GM12891 (cell line): ENCODE data around the gene SMPD3.

Source experiments
- DNase-seq: peaks from one replicate; pipeline ENCODE4 v3.0.0; 2011; ENCODE audit warnings: low spot score; ENCODE audit not compliant: insufficient read length
- FAIRE-seq: peaks from 2 replicates; lab custom pipeline; 2011; peaks lifted over from hg19 to GRCh38; lab: Jason Lieb, UNC
- PAX5 ChIP-seq: IDR thresholded peaks from 2 replicates; pipeline ENCODE4 v1.6.1; 2011; ENCODE audit warnings: low read length, moderate library complexity, mild to moderate bottlenecking; ENCODE audit not compliant: insufficient read depth, severe bottlenecking
- POLR2A ChIP-seq: IDR thresholded peaks from 2 replicates; pipeline ENCODE4 v1.6.1; 2011; ENCODE audit warnings: low read depth, low read length, control low read depth
- POLR2AphosphoS5 ChIP-seq: IDR thresholded peaks from 2 replicates; pipeline ENCODE4 v1.6.1; 2011; ENCODE audit warnings: low read depth, low read length, control low read depth
- POU2F2 ChIP-seq: IDR thresholded peaks from 2 replicates; pipeline ENCODE4 v1.6.1; 2011; ENCODE audit warnings: low read depth, mild to moderate bottlenecking, control low read depth, low read length, moderate library complexity
- SPI1 ChIP-seq: IDR thresholded peaks from 2 replicates; pipeline ENCODE4 v1.6.1; 2011; ENCODE audit warnings: low read depth, low read length, control low read depth
- TAF1 ChIP-seq: IDR thresholded peaks from 2 replicates; pipeline ENCODE4 v1.6.1; 2011; ENCODE audit warnings: low read depth, low read length, control low read depth

Gene SMPD3

DNA sequence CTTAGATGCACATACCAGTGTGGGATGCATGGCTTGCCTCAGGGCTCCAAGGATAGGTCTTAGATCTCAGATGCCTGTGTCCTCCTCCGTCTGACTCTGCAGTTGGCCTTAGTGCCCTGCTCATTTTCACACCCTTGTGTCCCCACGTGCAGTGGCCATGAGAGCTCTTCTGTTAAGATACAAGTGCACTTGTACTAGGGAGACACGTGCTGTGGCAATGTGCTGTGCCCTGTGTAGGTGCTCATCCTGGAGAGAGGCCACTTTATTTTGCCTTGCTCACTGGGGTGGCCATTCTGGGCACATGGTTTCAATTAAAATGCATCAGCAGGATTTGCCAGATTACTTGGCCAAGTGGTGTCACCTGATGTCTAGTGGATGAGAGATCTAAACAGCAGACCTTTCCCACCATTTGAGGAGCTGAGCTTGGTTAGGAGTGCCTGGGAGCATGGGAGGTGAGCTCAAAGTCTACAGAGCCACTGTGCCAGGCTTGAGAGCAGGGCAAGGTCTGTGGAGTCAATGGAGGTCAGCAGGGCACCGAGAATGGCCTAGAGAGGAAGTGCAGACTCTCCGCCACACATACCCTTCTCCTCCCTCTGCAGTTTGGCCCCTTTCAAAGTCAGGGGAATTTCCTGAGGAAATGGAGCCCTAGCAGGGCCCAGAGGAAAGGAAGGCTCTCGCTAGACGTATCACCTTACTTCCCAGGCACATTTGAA is 25.2 kb upstream of the SMPD3 start:
- TF ChIP-seq POLR2A = no peak
- TF ChIP-seq SPI1 = peak; percentile 78
- DNase-seq = no peak
- FAIRE-seq = peak; percentile 63

- FAIRE-seq (peak; percentile 26), DNase-seq (no peak)
- TF ChIP-seq TAF1 = no peak
- TF ChIP-seq POLR2A = no peak
- TF ChIP-seq POLR2AphosphoS5 = no peak
- no peak for TF ChIP-seq SPI1
- TF ChIP-seq POU2F2 = no peak
- TF ChIP-seq PAX5 = no peak
Measured at GRCh38 chr16:68472581-68472980, 24.3 kb upstream of the SMPD3 start.

- FAIRE-seq (peak; percentile 99), DNase-seq (peak; percentile 51)
- TF ChIP-seq POLR2A (peak; percentile 80), PAX5 (no peak), TAF1 (peak; percentile 25; the same call in 1 of the 2 replicates), POLR2AphosphoS5 (peak; percentile 56; the same call in 1 of the 2 replicates), POU2F2 (peak; percentile 68; the same call in 1 of the 2 replicates), SPI1 (peak; percentile 94)
Measured at GRCh38 chr16:68470461-68471150, 22.3 kb upstream of the SMPD3 start.

GRCh38 chr16:68469796-68470460 is 21.6 kb upstream of the SMPD3 start:
- no peak for TF ChIP-seq TAF1
- TF ChIP-seq POU2F2 = no peak
- TF ChIP-seq POLR2AphosphoS5 = no peak
- no peak for TF ChIP-seq SPI1
- TF ChIP-seq PAX5 = no peak
- no peak for TF ChIP-seq POLR2A
- FAIRE-seq (no peak), DNase-seq (no peak)

- TF ChIP-seq POLR2AphosphoS5 (no peak), TAF1 (no peak), POLR2A (no peak), POU2F2 (no peak), PAX5 (no peak), SPI1 (no peak)
- DNase-seq (no peak), FAIRE-seq (peak; percentile 87)
Measured at GRCh38 chr16:68468842-68469241, 20.5 kb upstream of the SMPD3 start.

DNA sequence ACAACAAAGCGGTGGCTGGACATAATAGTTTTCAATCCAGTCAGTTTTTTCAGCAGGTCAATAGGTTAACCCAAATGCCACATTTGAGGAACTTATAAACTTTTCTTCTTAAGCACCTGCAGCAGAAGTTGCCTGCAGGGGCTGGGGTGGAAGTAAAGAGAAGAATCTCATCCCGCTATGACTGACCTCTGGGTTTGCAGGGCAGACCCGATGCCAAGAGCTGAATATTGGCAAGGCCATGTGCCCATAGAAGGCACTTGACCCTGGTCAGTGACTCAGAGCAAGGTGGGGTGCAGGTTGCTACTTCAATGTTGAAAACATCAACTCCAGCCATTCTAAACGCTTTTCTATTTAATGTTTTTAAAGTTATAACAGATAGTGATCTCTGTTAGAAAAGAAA is 17.9 kb upstream of the SMPD3 start:
- TF ChIP-seq PAX5 (no peak), POLR2A (no peak), TAF1 (no peak), POLR2AphosphoS5 (no peak), SPI1 (no peak), POU2F2 (no peak)
- FAIRE-seq (no peak), DNase-seq (no peak)

- DNase-seq = no peak
- TF ChIP-seq POLR2AphosphoS5 = no peak
- TF ChIP-seq TAF1 = no peak
- TF ChIP-seq POLR2A = no peak
- TF ChIP-seq POU2F2 = no peak
- no peak for TF ChIP-seq SPI1
- no peak for TF ChIP-seq PAX5
Measured at GRCh38 chr16:68463904-68464303, 15.6 kb upstream of the SMPD3 start.

DNA sequence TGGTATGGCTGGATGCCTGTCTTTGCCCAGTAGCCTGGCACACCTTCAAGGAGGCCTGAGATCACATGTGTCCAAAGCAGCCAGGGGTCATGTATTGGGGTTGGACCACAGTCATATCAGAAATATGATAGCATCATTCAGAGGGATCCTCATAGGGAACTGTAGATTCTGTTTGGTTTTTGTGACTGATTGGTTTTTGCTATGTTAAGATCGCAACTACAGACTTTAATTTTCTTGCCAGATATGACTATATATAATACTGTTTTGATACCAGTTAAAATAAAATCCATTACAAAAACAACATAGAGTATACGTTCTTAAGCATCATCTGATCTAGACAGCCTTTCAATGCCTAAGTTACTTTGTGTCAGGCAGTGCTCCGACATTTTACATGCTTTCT is 11.8 kb upstream of the SMPD3 start:
- no peak for FAIRE-seq
- TF ChIP-seq POU2F2 (no peak), POLR2AphosphoS5 (no peak), PAX5 (no peak), SPI1 (0 out of 2 replicates have a peak, but pooled peaks have one; percentile 7)
- DNase-seq = no peak

More at GRCh38 chr16:68463904-68464303, 15.6 kb upstream of the SMPD3 start:
- FAIRE-seq = no peak

DNA sequence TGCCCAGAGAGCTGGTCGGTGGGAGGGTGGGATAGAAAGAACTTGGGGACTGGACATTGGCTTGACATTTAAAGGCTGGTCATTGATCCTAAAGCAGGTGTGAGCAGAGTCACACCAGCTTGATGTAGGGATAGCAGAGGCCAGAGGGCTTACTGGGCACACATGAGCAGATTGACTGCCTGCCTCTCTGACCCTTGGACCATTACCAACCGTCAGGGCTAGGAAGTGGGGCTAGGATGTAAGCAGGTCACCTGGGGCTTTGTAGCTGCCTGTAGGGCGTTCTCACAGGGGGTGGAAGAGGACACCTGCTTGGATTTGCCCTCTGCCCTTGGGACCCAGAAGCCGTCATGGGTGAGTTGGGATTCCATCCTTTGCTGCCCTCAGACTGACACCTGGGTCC is 11.1 kb upstream of the SMPD3 start:
- TF ChIP-seq TAF1 (no peak), POLR2A (no peak), SPI1 (no peak), PAX5 (no peak), POLR2AphosphoS5 (no peak), POU2F2 (no peak)
- FAIRE-seq = no peak

DNA sequence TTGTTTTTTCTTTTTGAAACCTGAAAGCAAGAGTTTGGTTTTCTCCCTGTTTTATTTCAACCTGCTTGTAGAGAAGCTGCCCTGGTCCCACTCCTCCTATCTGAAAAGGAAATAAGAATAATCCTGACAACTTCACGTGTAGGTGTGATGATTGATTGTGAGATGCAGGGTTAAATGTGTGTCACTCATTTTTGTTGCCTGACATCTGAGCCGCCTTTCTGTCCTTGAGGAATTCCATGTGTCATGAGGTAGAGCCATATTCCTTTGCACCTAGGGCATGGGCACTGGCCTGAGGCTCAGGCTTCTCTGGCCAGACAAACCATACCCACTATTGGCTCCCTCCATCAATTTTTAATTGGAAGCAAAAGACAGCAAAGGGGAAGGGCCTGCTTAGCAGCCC is 10.2 kb upstream of the SMPD3 start:
- no peak for TF ChIP-seq POLR2AphosphoS5
- no peak for TF ChIP-seq TAF1
- TF ChIP-seq SPI1 = no peak
- no peak for TF ChIP-seq PAX5
- TF ChIP-seq POLR2A = no peak
- TF ChIP-seq POU2F2 = no peak
- no peak for FAIRE-seq
- no peak for DNase-seq

More for the DNA sequence above, 11.1 kb upstream of the SMPD3 start:
- no peak for DNase-seq
